Stimulated activated CD4-positive, alpha-beta T cell treated with anti-CD3 and anti-CD28 coated beads, Interleukin-1b, Interleukin-23, amount 100 ng/mL, for 4 hours (primary cell): ENCODE measurements around the gene ARF5.
"Not testable (repeated sequence)": the region's sequence is repeated elsewhere in the genome, so short reads cannot be mapped to it uniquely, and the experiment has no call there.

ENCODE experiments used
- DNase-seq, 2 donors: peaks; one replicate each; pipeline ENCODE4 v3.0.0-alpha.2; 2020; ENCODE audit warnings: low read depth in 2 of 2

ARF5 gene

GRCh38 chr7:127588019-127588696 lies at the start of gene ARF5:
TSS of gene ARF5 (plus strand) at chr7:127588411. CDS start at chr7:127588499, 88 bp downstream.
- DNase-seq: peak; percentile 84 to 89

GRCh38 chr7:127539116-127539515 lies 49.1 kb upstream of the ARF5 start:
- no peak for DNase-seq

DNA sequence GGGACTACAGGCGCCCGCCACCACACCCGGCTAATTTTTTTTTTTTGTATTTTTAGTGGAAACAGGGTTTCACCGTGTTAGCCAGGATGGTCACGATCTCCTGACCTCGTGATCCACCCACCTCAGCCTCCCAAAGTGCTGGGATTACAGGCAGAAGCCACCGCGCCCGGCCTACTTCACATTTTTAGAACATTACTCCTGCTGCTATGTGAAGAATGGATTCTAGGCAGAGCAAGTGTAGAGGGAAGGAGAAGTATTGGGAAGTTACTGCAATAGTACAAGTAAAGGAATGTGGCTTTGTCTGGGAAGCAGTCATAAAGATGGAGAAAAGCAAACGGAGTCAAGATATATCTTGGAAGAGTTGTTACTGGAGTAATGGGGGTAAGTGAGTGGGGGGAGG lies 47.8 kb upstream of the ARF5 start:
- not testable (repeated sequence) for DNase-seq

DNA sequence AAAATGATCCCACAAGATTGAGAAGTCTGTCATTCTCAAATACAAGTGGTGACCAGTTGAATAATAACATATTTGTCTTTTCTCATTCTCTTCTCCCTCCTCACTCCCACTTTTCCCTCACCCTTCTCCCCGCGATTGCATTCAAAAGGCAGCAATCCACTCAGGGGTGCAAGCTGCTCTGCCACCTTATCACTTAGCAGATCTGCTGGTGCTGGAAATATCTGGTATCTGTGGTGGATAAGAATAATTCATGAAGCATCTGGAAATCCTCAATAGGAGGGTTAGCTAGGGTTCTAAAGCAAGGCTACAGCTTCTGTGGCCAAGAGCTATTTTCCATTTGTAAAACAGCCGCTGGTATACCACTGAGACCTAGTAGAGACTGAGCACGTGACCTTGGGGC lies 46.7 kb upstream of the ARF5 start:
- DNase-seq: no peak

DNA sequence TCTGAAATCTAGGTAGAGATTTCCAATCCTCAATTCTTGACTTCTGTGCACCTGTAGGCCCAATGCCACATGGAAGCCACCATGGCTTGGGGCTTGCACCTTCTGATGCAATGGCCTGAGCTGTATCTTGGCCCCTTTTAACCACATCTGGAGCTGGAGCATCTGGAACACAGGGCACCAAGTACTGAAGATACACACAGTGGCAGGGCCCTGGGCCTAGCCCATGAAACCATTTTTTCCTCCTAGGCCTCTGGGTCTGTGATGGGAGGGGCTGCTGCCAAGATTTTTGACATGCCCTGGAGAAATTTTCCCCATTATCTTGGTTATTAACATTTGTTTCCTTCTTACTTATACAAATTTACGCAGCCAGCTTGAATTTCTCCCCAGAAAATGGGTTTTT lies 41.9 kb upstream of the ARF5 start:
- DNase-seq: no peak

GRCh38 chr7:127550247-127550646 lies 38.0 kb upstream of the ARF5 start:
- DNase-seq: no peak

GRCh38 chr7:127551941-127552340 lies 36.3 kb upstream of the ARF5 start:
- no peak for DNase-seq

DNA sequence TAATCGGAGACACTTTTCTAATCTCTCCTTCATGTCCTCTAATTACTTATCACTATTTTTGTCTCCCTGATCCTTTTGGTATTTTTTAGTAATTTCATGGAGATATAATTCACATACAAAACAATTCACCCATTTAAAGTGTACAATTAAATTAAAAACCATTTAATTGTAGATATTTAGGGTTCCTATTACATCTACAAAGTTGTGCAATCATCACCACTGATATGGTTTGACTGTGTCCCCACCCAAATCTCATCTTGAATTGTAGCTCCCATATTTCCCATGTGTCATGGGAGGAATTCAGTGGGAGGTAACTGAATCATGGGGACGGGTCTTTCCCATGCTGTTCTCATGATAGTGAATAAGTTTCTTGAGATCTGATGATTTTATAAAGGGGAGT lies 31.8 kb upstream of the ARF5 start:
- no peak for DNase-seq

DNA sequence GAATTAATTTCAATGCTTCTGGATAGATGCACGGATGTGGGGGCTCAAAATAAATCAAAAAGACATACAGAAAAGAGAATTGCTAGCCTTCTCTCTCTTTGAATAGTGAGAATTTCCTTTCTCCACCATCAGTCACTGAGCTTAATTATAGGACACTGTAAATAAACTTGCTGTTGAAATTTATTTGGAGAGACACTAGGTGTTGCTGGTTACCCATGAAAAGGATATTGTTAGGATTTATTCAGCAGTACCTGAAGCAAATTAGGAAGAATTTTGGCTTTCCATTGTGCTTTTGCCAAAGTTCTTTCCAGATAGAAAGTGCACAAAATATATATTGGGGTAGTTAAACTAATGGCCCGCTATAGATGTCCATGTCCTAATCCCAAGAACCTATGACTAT lies 30.4 kb upstream of the ARF5 start:
- DNase-seq: no peak

DNA sequence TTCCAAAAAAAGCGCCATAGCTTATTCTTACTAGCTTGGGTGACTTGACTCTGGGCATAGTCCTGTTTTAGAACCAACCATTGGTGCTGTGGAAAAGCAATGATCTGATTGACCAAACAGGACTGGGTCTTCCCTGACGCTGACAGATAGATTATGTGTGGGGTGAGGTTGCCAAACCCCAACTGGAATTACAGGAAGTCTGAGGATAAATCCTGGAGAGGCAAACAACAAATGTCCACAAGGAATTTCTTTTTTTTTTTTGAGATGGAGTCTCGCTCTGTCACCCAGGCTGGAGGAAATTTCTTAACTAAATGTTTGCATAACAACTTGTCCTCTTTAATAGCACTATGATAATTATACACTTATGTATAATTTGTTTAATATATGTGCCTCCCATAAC lies 22.0 kb upstream of the ARF5 start:
- no peak for DNase-seq

GRCh38 chr7:127568034-127568433 lies 20.2 kb upstream of the ARF5 start:
- DNase-seq: not testable (repeated sequence)

DNA sequence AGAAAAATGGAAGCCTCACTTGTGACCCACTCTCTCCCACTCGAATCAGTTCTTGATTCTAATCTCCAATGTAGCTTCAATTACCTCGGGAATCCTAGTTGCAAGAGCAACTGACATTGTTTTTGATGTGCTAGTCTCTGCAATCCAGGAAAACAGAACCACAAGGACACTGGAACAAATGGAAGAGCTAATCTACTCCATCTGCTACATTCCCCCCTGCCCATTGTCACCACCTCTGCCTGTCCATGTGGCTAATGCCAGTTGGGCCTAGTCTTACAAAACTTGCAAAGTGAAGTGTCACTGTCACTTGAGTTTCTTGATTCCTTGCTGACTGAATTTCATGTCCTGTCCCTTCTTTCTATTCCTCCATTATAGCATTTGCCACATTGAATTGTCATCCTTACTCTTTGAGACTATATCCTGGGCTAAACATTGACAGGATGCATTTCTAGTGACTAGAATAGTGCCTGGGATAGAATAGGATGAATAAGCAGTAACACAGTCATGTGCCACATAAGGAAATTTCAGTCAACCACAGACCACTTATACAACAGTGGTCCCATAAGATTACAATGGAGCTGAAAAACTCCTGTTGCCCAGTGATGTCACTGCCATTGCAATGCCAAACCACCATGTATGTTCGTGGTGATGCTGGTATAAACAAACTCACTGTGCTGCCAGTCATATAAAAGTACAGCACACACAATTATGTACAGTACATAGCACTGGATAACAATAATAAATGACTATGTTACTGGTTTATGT lies 16.3 kb upstream of the ARF5 start:
- no peak for DNase-seq

DNA sequence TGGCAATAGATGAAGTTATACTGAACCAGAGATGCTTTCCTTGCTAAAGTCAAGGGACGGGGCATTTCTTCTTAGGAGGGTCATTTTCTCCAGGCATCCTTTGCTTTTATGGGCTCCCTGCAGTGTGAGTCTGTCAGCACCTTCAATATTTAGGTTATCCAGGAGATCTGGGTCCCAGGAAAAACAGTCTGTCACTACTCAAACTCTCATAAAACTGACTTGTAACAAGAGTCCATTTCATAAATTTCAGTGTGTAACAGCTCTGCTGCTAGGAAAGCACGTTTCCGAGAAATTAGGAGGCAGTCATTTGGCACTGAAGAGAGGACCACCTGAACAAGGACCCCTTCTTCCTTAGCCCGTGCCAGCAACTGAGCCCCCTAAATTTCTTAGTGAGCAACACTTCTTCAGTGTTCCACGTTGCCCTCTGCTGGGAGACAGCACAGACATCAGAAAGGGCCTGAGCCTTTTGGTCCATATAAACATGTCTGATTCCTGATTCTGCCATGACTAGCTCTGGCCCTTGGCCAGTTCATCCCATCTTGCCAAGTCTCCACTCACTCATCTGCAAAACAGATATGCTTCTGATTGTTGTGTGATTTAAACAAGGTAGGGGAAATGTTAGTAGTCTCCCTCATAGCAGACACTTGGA lies 10.1 kb upstream of the ARF5 start:
- no peak for DNase-seq

DNA sequence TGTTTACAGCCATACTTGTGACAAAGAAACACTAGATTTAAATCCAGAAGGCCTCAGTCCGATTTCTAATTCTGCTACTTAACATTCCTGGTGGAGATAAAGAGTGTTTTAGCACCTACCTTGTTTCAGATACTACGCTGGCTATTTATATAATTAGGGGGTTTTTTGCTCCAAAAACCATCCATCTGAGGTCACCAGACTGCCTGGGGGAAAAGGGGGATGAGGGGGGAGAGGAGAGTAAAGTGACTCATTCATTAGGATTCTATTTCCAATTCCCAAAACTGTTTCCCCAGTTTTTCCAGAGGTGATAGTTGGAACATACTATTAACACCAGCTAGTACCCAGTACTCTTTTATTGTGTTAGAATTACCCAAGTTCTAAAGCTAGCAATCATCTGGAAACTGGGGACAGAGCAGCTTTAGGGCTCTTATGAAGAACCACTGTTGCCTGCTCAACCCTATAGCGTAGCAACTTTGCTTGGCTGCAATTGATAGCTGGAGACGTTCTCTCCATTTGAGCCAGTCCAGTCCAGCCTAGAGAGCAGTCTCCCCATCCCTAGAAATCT lies 9.4 kb upstream of the ARF5 start:
- no peak for DNase-seq

DNA sequence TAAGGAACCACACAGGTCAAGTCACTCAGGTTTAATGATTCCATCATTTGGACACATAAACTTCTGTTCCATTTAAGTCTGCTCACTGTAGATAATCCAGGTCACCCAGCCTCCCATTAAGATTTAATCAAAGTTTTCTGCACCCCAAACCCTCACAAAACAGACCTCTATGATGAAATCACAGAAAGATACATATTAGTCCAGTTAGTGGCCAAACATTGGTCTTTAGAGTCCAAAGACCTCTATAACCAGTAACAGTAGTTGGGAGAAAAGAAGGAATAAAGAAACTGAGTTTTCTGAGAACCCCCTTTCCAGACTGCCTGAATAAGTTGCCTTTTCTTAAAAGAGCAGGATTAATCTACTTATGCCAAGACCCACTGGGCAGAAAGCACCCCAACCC lies 7.6 kb upstream of the ARF5 start:
- DNase-seq: no peak

DNA sequence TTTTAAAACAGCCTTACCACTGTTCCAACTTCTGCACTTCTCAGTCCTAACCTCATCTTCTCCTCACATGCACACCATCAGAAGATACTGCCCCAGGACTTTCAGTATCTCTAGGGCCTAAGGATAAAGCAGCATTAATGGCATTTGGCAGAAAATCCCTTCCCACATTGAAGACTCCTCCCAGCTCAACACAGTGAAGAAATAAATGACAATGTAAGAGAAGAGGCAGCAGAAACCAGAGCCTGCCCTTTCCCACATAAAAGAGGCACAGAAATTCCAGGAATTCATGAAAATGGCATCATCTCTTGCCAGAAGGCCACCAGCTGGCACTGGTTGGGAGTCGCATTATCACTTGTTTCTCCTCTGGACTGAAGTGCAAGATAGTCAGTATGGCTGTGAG lies 6.5 kb upstream of the ARF5 start:
- no peak for DNase-seq

DNA sequence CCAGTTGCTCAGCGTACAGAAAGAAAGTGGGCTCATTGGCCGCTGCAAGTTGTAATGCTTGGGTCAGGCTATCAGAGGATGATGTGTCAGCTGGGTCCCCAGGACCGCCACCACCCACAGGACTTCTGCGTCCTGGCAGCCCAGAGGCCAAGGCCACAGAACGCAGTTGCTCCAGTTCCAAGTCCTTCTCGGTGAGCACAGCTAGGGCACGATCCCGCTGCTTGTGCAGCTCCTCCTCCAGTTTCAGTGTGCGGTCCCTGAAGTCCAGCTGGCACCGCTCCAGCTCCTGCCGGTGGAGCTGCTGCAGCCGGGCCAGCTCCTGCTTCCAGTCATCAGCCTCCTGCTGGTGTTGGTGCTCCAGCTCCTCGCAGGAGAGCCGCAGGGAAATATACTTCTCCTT lies 5.8 kb upstream of the ARF5 start:
- no peak for DNase-seq

DNA sequence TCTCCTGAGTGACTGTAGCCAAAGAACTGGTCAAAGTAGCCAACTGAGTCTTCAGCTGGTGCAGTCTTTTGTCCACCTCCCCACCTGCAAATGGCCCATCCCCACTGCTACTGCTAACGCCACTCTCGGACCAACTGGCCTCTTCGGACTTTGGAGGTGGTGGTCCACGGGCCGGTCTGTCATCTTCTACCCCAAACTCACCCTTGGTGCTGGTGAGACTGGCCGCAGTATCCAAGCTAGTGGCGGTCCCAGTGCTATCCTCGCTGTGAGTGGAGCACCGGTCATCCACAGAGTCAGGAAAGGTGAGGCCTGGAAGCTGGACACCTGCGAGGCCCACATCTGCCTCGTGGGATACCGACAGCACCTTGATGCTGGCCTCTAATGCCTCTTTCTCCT lies 3.6 kb upstream of the ARF5 start:
- DNase-seq: no peak

DNA sequence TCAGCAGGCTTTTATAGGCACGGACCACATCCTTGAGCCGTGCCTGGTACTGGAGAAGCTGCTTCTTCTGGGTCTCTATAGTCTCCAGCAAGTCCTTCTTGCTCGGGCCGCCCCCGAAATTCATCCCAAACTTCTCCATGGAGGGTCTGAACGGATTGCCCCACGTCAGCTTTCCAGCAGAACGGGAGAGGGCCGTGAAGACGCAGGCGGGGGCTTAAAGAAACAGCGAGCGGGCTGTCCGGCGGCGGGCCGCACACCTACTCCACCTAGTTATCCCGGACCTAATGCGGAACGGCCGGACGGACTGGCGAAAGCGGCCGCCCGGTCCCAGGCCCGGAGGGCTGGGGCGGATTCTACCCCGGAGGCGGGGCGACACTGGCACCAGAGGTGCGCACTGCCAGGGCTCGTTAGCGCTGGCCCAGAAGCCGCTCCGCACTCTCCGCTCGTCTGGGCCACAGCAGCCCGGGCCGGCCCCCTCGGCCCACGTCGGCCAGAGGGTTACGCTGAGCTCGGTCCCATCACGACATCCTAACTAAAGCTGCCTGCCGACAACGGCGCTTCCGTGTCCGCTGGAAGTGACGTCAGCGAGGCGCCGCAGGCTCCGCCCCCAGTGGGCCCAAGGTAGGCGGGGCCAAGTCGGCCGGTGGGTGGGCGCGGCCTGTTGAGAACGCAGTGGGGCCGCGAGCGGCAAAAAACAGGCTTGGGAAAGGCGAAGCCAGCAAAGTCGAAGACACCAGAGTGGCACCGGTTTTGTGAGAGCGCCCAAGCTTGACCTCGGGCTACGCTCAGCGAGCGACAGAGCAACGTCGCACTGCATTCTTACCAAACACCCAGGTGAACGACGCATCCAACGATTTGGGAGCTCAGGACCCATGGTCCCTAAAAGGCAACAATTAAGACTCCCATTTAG lies 2.9 kb upstream of the ARF5 start, which contains the start of gene GCC1:
GCC1 (minus strand) TSS at position 553 of the 910 bp plus-strand sequence; CDS start at position 139, 414 bp downstream.
- DNase-seq: peak; percentile 93 to 94

GRCh38 chr7:127586346-127586745 lies 1.9 kb upstream of the ARF5 start:
- DNase-seq: no peak

GRCh38 chr7:127587663-127588018 lies 570 bp upstream of the ARF5 start:
- DNase-seq: no peak
